Suprapubic skin (tissue), 4 donors: ENCODE results near the gene MAMLD1.

Experiments
- EP300 ChIP-seq: sonication (generic); formaldehyde crosslinking; IDR thresholded peaks from one replicate; pipeline ENCODE4 v1.6.1; 2017; ENCODE audit warnings: antibody characterized with exemption
- POLR2A ChIP-seq, 2 donors: fragments of 450-650 bp; IDR thresholded peaks; one replicate each; pipeline ENCODE4 v1.6.1; 2017; ENCODE audit warnings: antibody characterized with exemption in 2 of 2, mild to moderate bottlenecking in 2 of 2, moderate library complexity in 2 of 2
- POLR2AphosphoS5 ChIP-seq, 3 donors: sonication (generic); formaldehyde crosslinking; IDR thresholded peaks; one replicate each; pipeline ENCODE4 v1.6.1; 2017; ENCODE audit warnings: antibody characterized with exemption in 3 of 3
- TF ChIP-seq, protein P1 (sequence below), 2 donors: fragments of 200-600 bp in 1 of 2; fragments of 450-650 bp in 1 of 2; sonication (generic) in 1 of 2; IDR thresholded peaks; one replicate each; pipeline ENCODE4 v1.5.1; 2016 to 2019; ENCODE audit warnings: antibody characterized with exemption in 2 of 2, mild to moderate bottlenecking in 1 of 2, moderate library complexity in 1 of 2

GRCh38 chrX:150522494-150522893 is 159.4 kb downstream of the MAMLD1 start:
- TF ChIP-seq, protein P1, sequence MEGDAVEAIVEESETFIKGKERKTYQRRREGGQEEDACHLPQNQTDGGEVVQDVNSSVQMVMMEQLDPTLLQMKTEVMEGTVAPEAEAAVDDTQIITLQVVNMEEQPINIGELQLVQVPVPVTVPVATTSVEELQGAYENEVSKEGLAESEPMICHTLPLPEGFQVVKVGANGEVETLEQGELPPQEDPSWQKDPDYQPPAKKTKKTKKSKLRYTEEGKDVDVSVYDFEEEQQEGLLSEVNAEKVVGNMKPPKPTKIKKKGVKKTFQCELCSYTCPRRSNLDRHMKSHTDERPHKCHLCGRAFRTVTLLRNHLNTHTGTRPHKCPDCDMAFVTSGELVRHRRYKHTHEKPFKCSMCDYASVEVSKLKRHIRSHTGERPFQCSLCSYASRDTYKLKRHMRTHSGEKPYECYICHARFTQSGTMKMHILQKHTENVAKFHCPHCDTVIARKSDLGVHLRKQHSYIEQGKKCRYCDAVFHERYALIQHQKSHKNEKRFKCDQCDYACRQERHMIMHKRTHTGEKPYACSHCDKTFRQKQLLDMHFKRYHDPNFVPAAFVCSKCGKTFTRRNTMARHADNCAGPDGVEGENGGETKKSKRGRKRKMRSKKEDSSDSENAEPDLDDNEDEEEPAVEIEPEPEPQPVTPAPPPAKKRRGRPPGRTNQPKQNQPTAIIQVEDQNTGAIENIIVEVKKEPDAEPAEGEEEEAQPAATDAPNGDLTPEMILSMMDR (IDR thresholded peaks at IDR 0.05) = no peak
- no peak for TF ChIP-seq POLR2AphosphoS5 (IDR thresholded peaks at IDR 0.05)
- TF ChIP-seq POLR2A (IDR thresholded peaks at IDR 0.05) = no peak
- TF ChIP-seq EP300 = no peak
